Measurements from ENCODE around the gene ATM.

DNA sequence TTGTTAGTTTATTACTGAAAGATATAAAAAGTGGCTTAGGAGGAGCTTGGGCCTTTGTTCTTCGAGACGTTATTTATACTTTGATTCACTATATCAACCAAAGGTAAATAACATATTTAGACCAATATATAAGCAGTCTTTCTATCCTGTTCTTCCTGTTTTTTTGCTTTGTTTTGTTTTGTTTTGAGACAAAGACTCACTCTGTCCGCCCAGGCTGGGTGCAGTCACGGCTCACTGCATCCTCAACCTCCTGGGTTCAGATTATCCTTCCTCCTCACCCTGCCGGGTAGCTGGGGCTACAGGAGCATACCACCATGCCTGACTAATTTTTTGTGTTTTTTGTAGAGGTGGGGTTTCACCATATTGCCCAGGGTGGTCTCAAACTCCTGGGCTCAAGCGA lies 66.8 kb downstream of the ATM start:
- TF ChIP-seq, protein P1, sequence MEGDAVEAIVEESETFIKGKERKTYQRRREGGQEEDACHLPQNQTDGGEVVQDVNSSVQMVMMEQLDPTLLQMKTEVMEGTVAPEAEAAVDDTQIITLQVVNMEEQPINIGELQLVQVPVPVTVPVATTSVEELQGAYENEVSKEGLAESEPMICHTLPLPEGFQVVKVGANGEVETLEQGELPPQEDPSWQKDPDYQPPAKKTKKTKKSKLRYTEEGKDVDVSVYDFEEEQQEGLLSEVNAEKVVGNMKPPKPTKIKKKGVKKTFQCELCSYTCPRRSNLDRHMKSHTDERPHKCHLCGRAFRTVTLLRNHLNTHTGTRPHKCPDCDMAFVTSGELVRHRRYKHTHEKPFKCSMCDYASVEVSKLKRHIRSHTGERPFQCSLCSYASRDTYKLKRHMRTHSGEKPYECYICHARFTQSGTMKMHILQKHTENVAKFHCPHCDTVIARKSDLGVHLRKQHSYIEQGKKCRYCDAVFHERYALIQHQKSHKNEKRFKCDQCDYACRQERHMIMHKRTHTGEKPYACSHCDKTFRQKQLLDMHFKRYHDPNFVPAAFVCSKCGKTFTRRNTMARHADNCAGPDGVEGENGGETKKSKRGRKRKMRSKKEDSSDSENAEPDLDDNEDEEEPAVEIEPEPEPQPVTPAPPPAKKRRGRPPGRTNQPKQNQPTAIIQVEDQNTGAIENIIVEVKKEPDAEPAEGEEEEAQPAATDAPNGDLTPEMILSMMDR (conservative IDR thresholded peaks at IDR 0.05; ENCODE audit: low read depth, low read length), result no peak
- TF ChIP-seq EZH2 (IDR thresholded peaks at IDR 0.05; ENCODE audit: borderline replicate concordance, low read depth, low read length, poor library complexity, severe bottlenecking), result no peak

Data from A673 (cell line).